Measurements from ENCODE around the gene GATD1. TPM values are rescaled to one million over a fixed set of nuclear protein-coding genes. Genes with fewer than 3 reads are reported as not detected.

GATD1 gene
- polyA plus RNA-seq, 1 donor from 2014 or later = 146 TPM

DNA sequence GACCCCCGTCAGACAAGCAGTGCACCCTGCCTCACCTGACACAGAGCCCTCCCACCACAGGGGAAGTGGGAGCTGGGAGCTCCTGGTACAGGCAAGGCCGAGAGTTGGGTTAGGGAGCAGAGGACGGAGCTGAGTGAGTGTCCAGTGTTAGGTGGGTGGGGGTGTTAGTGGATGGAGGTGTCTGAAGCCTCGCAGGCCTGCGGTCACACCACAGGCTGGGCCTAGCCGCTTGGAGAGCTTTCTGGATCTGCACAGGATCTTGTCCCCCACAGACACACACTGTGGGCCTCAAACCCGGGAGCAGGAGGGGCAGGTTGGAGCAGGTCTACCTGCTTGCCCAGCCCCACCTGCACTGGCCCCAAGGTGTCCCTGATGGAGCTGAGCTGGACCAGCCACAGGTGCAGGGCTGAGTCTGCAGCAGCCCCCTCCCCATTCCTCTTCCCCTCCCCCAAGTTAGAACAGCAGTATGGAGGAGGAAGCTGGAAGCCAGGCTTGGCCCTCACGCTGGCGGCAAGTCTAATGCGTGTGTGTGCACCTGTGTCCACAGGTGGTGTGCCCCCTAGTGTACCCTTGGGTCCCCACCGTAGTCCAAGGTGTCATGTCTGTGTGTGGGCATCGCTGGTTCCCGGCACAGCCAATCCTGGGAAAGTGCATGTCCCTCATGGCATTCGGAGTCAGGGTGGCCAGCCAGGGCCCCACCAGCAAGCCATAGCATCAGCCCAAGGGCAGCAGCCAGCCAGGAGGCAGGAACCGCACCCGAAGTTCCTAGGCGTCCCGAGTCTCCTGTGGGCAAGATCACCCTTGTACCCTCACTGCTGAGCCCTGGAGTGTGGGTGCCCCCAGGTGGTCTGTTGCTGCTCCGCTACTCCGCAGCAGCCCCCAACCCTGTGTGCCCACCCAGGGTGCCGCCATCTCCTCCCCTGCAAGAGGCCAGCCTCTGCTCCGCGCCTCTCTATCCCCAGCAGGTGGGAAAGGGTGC lies 2.0 kb upstream of the GATD1 start:
- no peaks in the 10 kb centered on the region for H3K36me3 ChIP-seq (ENCODE audit: insufficient read depth, low read length)
- H3K9ac ChIP-seq (ENCODE audit: low read length) = no peak overlapping the region
- H2AFZ ChIP-seq (ENCODE audit: low read depth, low read length) = no peak overlapping the region
- H3K79me2 ChIP-seq (replicated peaks; ENCODE audit: insufficient read depth, low read length) = peaks cover 27% of the 10 kb centered on the region
- TF ChIP-seq EP300 (conservative IDR thresholded peaks at IDR 0.05; ENCODE audit: poor library complexity, severe bottlenecking) (no peak), EZH2 (IDR thresholded peaks at IDR 0.05; ENCODE audit: borderline replicate concordance, insufficient read depth, low read length, poor library complexity, severe bottlenecking) (no peak), RAD21 (conservative IDR thresholded peaks at IDR 0.05) (no peak), POLR2AphosphoS5 (IDR thresholded peaks at IDR 0.05) (no peak), TAF1 (IDR thresholded peaks at IDR 0.05; ENCODE audit: low read depth) (no peak)
- TF ChIP-seq, protein P1, sequence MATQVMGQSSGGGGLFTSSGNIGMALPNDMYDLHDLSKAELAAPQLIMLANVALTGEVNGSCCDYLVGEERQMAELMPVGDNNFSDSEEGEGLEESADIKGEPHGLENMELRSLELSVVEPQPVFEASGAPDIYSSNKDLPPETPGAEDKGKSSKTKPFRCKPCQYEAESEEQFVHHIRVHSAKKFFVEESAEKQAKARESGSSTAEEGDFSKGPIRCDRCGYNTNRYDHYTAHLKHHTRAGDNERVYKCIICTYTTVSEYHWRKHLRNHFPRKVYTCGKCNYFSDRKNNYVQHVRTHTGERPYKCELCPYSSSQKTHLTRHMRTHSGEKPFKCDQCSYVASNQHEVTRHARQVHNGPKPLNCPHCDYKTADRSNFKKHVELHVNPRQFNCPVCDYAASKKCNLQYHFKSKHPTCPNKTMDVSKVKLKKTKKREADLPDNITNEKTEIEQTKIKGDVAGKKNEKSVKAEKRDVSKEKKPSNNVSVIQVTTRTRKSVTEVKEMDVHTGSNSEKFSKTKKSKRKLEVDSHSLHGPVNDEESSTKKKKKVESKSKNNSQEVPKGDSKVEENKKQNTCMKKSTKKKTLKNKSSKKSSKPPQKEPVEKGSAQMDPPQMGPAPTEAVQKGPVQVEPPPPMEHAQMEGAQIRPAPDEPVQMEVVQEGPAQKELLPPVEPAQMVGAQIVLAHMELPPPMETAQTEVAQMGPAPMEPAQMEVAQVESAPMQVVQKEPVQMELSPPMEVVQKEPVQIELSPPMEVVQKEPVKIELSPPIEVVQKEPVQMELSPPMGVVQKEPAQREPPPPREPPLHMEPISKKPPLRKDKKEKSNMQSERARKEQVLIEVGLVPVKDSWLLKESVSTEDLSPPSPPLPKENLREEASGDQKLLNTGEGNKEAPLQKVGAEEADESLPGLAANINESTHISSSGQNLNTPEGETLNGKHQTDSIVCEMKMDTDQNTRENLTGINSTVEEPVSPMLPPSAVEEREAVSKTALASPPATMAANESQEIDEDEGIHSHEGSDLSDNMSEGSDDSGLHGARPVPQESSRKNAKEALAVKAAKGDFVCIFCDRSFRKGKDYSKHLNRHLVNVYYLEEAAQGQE (IDR thresholded peaks at IDR 0.05; ENCODE audit: borderline replicate concordance) = no peak
- TF ChIP-seq, protein P2, sequence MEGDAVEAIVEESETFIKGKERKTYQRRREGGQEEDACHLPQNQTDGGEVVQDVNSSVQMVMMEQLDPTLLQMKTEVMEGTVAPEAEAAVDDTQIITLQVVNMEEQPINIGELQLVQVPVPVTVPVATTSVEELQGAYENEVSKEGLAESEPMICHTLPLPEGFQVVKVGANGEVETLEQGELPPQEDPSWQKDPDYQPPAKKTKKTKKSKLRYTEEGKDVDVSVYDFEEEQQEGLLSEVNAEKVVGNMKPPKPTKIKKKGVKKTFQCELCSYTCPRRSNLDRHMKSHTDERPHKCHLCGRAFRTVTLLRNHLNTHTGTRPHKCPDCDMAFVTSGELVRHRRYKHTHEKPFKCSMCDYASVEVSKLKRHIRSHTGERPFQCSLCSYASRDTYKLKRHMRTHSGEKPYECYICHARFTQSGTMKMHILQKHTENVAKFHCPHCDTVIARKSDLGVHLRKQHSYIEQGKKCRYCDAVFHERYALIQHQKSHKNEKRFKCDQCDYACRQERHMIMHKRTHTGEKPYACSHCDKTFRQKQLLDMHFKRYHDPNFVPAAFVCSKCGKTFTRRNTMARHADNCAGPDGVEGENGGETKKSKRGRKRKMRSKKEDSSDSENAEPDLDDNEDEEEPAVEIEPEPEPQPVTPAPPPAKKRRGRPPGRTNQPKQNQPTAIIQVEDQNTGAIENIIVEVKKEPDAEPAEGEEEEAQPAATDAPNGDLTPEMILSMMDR (IDR thresholded peaks at IDR 0.05; ENCODE audit: poor library complexity, severe bottlenecking) = no peak
- no peak overlapping the region for H3K4me3 ChIP-seq (ENCODE audit: low read length)
- H3K9me2 ChIP-seq (ENCODE audit: insufficient read depth, low read length) = no peaks in the 10 kb centered on the region
- no peaks in the 10 kb centered on the region for H3K9me3 ChIP-seq (ENCODE audit: low read length)
- no peak overlapping the region for H3K27ac ChIP-seq (ENCODE audit: low read length)
- H4K20me1 ChIP-seq (ENCODE audit: insufficient read depth) = peaks cover 3% of the 10 kb centered on the region
- no peaks in the 10 kb centered on the region for H3F3A ChIP-seq (ENCODE audit: insufficient read depth, low read length, poor library complexity, severe bottlenecking)
- no peaks in the 10 kb centered on the region for H3K27me3 ChIP-seq (ENCODE audit: insufficient read depth, low read depth, low read length)
- H3K4me2 ChIP-seq (ENCODE audit: low read length) = no peak overlapping the region

DNA sequence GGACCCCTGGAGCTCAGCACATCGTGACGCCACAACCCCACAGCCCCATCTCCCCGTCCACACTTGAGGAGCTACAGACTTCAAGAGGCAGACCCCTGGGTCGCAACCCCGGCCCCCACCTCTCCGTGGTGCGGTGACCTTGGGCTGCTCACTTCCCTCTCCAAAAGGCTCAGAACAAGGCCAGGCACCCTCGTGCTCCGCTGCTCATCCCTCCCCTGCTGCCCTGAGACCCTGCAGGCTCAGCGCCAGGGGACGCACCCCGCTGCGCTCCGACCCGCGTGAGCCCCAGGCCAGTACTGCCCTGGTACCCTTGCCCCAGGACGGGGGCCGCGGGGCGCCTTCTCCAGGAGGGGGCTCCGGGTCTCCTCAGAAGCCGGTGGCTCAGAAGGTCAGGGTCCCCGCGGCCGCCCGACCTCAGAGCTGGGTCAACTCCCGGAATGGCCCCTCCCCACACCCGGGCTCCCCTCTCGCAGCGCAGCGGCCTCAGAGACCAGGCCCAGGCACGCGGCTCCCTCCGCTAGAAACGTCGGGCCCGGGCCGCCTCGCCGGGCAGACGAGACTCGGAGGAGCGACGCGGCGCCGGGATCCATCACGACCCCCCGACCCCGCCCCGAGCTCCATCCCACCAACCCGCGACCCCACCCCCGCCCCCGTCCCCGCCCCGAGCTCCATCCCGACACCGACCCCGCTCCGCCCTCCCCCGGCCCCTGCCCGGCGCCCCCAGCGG lies 563 bp downstream of the GATD1 start:
- peak overlapping the region; percentile 96 for H3K4me3 ChIP-seq (ENCODE audit: low read length)
- peak overlapping the region; percentile 76 for H3K4me2 ChIP-seq (ENCODE audit: low read length)
- H3F3A ChIP-seq (ENCODE audit: insufficient read depth, low read length, poor library complexity, severe bottlenecking) = no peaks in the 10 kb centered on the region
- no peak overlapping the region for H2AFZ ChIP-seq (ENCODE audit: low read depth, low read length)
- peaks cover 3% of the 10 kb centered on the region for H4K20me1 ChIP-seq (ENCODE audit: insufficient read depth)
- H3K36me3 ChIP-seq (ENCODE audit: insufficient read depth, low read length) = no peaks in the 10 kb centered on the region
- no peaks in the 10 kb centered on the region for H3K9me2 ChIP-seq (ENCODE audit: insufficient read depth, low read length)
- H3K9ac ChIP-seq (ENCODE audit: low read length) = peak overlapping the region; percentile 92
- H3K27ac ChIP-seq (ENCODE audit: low read length) = peak overlapping the region; percentile 47
- no peak for TF ChIP-seq POLR2AphosphoS5 (IDR thresholded peaks at IDR 0.05)
- no peak for TF ChIP-seq TAF1 (IDR thresholded peaks at IDR 0.05; ENCODE audit: low read depth)
- H3K9me3 ChIP-seq (ENCODE audit: low read length) = no peaks in the 10 kb centered on the region
- H3K27me3 ChIP-seq (ENCODE audit: insufficient read depth, low read depth, low read length) = no peaks in the 10 kb centered on the region
- peaks cover 31% of the 10 kb centered on the region for H3K79me2 ChIP-seq (replicated peaks; ENCODE audit: insufficient read depth, low read length)

Data from neural cell (in vitro differentiated cells).